WTC11 (cell line): ENCODE data around the gene TNFRSF14. TPM values are rescaled to one million over a fixed set of nuclear protein-coding genes. Genes with fewer than 3 reads are reported as not detected.

Experiments
- ATAC-seq: fragments of 200-7000 bp; cut with Tn5 transposase; 2 replicates; pipeline ENCODE4 v1.10.0; 2021; ENCODE audit warnings: mild to moderate bottlenecking, moderate library complexity
- CTCF ChIA-PET: fragments of 300-600 bp; sonication (Branson Sonifier 250); formaldehyde crosslinking; loops from one replicate; lab custom pipeline; 2021; ENCODE audit warnings: antibody characterized with exemption; lab: Charles Lee
- POLR2A ChIA-PET: fragments of 350-600 bp; sonication (Branson Sonifier 250); formaldehyde crosslinking; loops from one replicate; lab custom pipeline; 2021; ENCODE audit warnings: antibody characterized with exemption; lab: Charles Lee
- DNase-seq: peaks from one replicate; pipeline ENCODE4 v3.0.0; 2021; ENCODE audit warnings: low spot score
- H3K27ac Mint-ChIP-seq: 2 replicates; pipeline ENCODE4 v1.8.0; 2021; ENCODE audit warnings: mixed read lengths
- H3K27me3 Mint-ChIP-seq: 2 replicates; pipeline ENCODE4 v1.8.0; 2021; ENCODE audit warnings: low read depth, mild to moderate bottlenecking, moderate library complexity, mixed read lengths
- H3K36me3 Mint-ChIP-seq: 2 replicates; pipeline ENCODE4 v1.8.0; 2021; ENCODE audit warnings: mixed read lengths
- H3K4me1 Mint-ChIP-seq: 2 replicates; pipeline ENCODE4 v1.8.0; 2022; ENCODE audit warnings: mixed read lengths
- H3K4me3 Mint-ChIP-seq: 2 replicates; pipeline ENCODE4 v1.8.0; 2021; ENCODE audit warnings: mild to moderate bottlenecking, moderate library complexity, mixed read lengths
- H3K9me3 Mint-ChIP-seq: 2 replicates; pipeline ENCODE4 v1.8.0; 2021; ENCODE audit warnings: mixed read lengths
- EMX1 ChIP-seq: fragments of 250-450 bp; sonication (Bioruptor Pico); IDR thresholded peaks from 2 replicates; pipeline ENCODE4 v1.8.0; 2021; ENCODE audit warnings: mild to moderate bottlenecking
- ERG ChIP-seq: fragments of 250-450 bp; sonication (Bioruptor Pico); IDR thresholded peaks from 2 replicates; pipeline ENCODE4 v1.8.0; 2021; ENCODE audit warnings: mild to moderate bottlenecking
- ESRRA ChIP-seq: sonication (generic); formaldehyde crosslinking; IDR thresholded peaks from 2 replicates; pipeline ENCODE4 v1.8.1; 2022; ENCODE audit warnings: mild to moderate bottlenecking, missing genetic modification reagents, borderline replicate concordance
- FOXJ3 ChIP-seq: sonication (generic); formaldehyde crosslinking; IDR thresholded peaks from 2 replicates; pipeline ENCODE4 v1.9.0; 2021; ENCODE audit warnings: missing genetic modification reagents, mild to moderate bottlenecking, borderline replicate concordance
- FOXP1 ChIP-seq: sonication (generic); formaldehyde crosslinking; IDR thresholded peaks from 2 replicates; pipeline ENCODE4 v1.8.0; 2022; ENCODE audit warnings: missing genetic modification reagents, mild to moderate bottlenecking, moderate library complexity, borderline replicate concordance
- FOXP4 ChIP-seq: sonication (generic); formaldehyde crosslinking; IDR thresholded peaks from 2 replicates; pipeline ENCODE4 v1.8.0; 2022; ENCODE audit warnings: mild to moderate bottlenecking, missing genetic modification reagents
- GTF2I ChIP-seq: fragments of 250-450 bp; sonication (Bioruptor Pico); conservative IDR thresholded peaks from 2 replicates; pipeline ENCODE4 v1.4.0; 2021; ENCODE audit warnings: mild to moderate bottlenecking
- IRF1 ChIP-seq: sonication (generic); formaldehyde crosslinking; IDR thresholded peaks from 2 replicates; pipeline ENCODE4 v1.8.0; 2023; ENCODE audit warnings: missing genetic modification reagents
- MXD4 ChIP-seq: fragments of 250-450 bp; sonication (Bioruptor Pico); IDR thresholded peaks from 2 replicates; pipeline ENCODE4 v1.8.0; 2021; ENCODE audit warnings: mild to moderate bottlenecking, moderate library complexity, borderline replicate concordance
- RORB ChIP-seq: fragments of 250-450 bp; sonication (Bioruptor Pico); IDR thresholded peaks from 2 replicates; pipeline ENCODE4 v1.9.0; 2021; ENCODE audit warnings: mild to moderate bottlenecking
- SMAD3 ChIP-seq: sonication (generic); formaldehyde crosslinking; IDR thresholded peaks from 2 replicates; pipeline ENCODE4 v1.8.0; 2022; ENCODE audit warnings: missing genetic modification reagents, mild to moderate bottlenecking, borderline replicate concordance
- SP1 ChIP-seq: sonication (generic); formaldehyde crosslinking; conservative IDR thresholded peaks from 2 replicates; pipeline ENCODE4 v1.8.1; 2022; ENCODE audit warnings: missing genetic modification reagents
- TCF7 ChIP-seq: sonication (generic); formaldehyde crosslinking; IDR thresholded peaks from 2 replicates; pipeline ENCODE4 v1.8.0; 2022; ENCODE audit warnings: mild to moderate bottlenecking, low read depth, missing genetic modification reagents, moderate library complexity
- ZMAT4 ChIP-seq: fragments of 250-450 bp; sonication (Bioruptor Pico); IDR thresholded peaks from 2 replicates; pipeline ENCODE4 v1.9.0; 2021; ENCODE audit warnings: mild to moderate bottlenecking
- ZNF121 ChIP-seq: sonication (generic); formaldehyde crosslinking; IDR thresholded peaks from 2 replicates; pipeline ENCODE4 v1.8.0; 2023; ENCODE audit warnings: missing genetic modification reagents
- ZNF281 ChIP-seq: sonication (generic); formaldehyde crosslinking; IDR thresholded peaks from 2 replicates; pipeline ENCODE4 v1.8.0; 2023; ENCODE audit warnings: mild to moderate bottlenecking, missing genetic modification reagents
- ZNF317 ChIP-seq: sonication (generic); formaldehyde crosslinking; IDR thresholded peaks from 2 replicates; pipeline ENCODE4 v1.8.1; 2023; ENCODE audit warnings: low read depth, mild to moderate bottlenecking, moderate library complexity, missing genetic modification reagents, borderline replicate concordance
- ZNF396 ChIP-seq: fragments of 250-450 bp; sonication (Bioruptor Pico); IDR thresholded peaks from 2 replicates; pipeline ENCODE4 v1.8.0; 2021; ENCODE audit warnings: mild to moderate bottlenecking, moderate library complexity, borderline replicate concordance
- ZNF425 ChIP-seq: fragments of 250-450 bp; sonication (Bioruptor Pico); conservative IDR thresholded peaks from 2 replicates; pipeline ENCODE4 v1.9.0; 2021; ENCODE audit warnings: mild to moderate bottlenecking
- total RNA-seq: library from RNA; stranded (reverse); gene quantifications from 3 replicates; pipeline ENCODE4 v1.2.3, GENCODE V29; 2021

Gene TNFRSF14
- total RNA-seq, 1 experiment from 2014 or later, result 0.87 TPM

- Mint-ChIP-seq H3K4me3 (peak overlapping the region; percentile 34), H3K27ac (no peak overlapping the region)
Observed at GRCh38 chr1:2541619-2542245, 14.4 kb upstream of the TNFRSF14 start.

GRCh38 chr1:2542246-2542915 lies 13.8 kb upstream of the TNFRSF14 start:
- no peaks in the 10 kb centered on the region for H3K36me3 Mint-ChIP-seq
- no peak overlapping the region for H3K27ac Mint-ChIP-seq
- peak overlapping the region; percentile 12; the same call in 1 of the 2 replicates for H3K4me3 Mint-ChIP-seq
- POLR2A ChIA-PET, result interaction anchor here (0.8 kb wide), 1 partner anchor 16 kb away, joined by 3 read pairs; the partner anchor contains the start of gene PANK4
- ATAC-seq, result no peak
- TF ChIP-seq ESRRA (CRISPR knock-in tag) (no peak), ZMAT4 (no peak), FOXP4 (CRISPR knock-in tag) (no peak), ZNF396 (CRISPR knock-in tag) (no peak), ZNF281 (no peak), GTF2I (no peak), SMAD3 (CRISPR knock-in tag) (no peak), RORB (CRISPR knock-in tag) (no peak), ERG (CRISPR knock-in tag) (no peak), FOXJ3 (no peak), ZNF317 (CRISPR knock-in tag) (no peak), ZNF425 (CRISPR knock-in tag) (no peak), TCF7 (CRISPR knock-in tag) (no peak), ZNF121 (CRISPR knock-in tag) (no peak), MXD4 (CRISPR knock-in tag) (no peak), IRF1 (no peak), SP1 (no peak), EMX1 (CRISPR knock-in tag) (no peak)
- TF ChIP-seq, all 79 proteins: peak for 0
- DNase-seq, result no peak
- Mint-ChIP-seq H3K27me3 (peaks cover 27% of the 10 kb centered on the region), H3K4me1 (no peaks in the 10 kb centered on the region; the same call in 1 of the 2 replicates), H3K9me3 (no peaks in the 10 kb centered on the region)
- CTCF ChIA-PET, result interaction anchor here (0.7 to 1.9 kb wide), 4 partner anchors 11 to 112 kb away, joined by 3 to 8 read pairs (median 4); partner anchors contain the start of gene PANK4

More at GRCh38 chr1:2541619-2542245, 14.4 kb upstream of the TNFRSF14 start:
- DNase-seq, result no peak
- Mint-ChIP-seq H3K36me3 (no peaks in the 10 kb centered on the region), H3K4me1 (no peaks in the 10 kb centered on the region; the same call in 1 of the 2 replicates), H3K27me3 (peaks cover 27% of the 10 kb centered on the region), H3K9me3 (no peaks in the 10 kb centered on the region)
- TF ChIP-seq GTF2I (peak; percentile 91), FOXP1 (CRISPR knock-in tag) (no peak)
- CTCF ChIA-PET, result interaction anchor here (0.7 to 1.9 kb wide), 4 partner anchors 11 to 112 kb away, joined by 3 to 8 read pairs (median 4); partner anchors contain the start of gene PANK4
- POLR2A ChIA-PET, result interaction anchor here (0.8 kb wide), 1 partner anchor 16 kb away, joined by 3 read pairs; the partner anchor contains the start of gene PANK4
- ATAC-seq, result no peak
